GM12875 (cell line): ENCODE data around the gene IFIT1B.

ENCODE experiments used
- H3K4me3 ChIP-seq: one replicate; pipeline ENCODE4 v1.5.1; 2011; ENCODE audit warnings: low read depth, low read length, control low read depth
- CTCF ChIP-seq: IDR thresholded peaks from 2 replicates; pipeline ENCODE4 v1.5.1; 2011; ENCODE audit warnings: low read depth, mild to moderate bottlenecking, control low read depth, inconsistent platforms, low read length, moderate library complexity, borderline replicate concordance; ENCODE audit not compliant: insufficient read depth

Gene IFIT1B

GRCh38 chr10:89336241-89336640, 41.6 kb upstream of the IFIT1B start:
- no peak overlapping the region for H3K4me3 ChIP-seq
- no peak for TF ChIP-seq CTCF

- no peak for TF ChIP-seq CTCF
- H3K4me3 ChIP-seq: no peak overlapping the region
Observed at GRCh38 chr10:89337484-89337883, 40.4 kb upstream of the IFIT1B start.

- H3K4me3 ChIP-seq: no peak overlapping the region
- TF ChIP-seq CTCF: no peak
Observed at GRCh38 chr10:89338713-89339112, 39.1 kb upstream of the IFIT1B start.

GRCh38 chr10:89339875-89340274, 38.0 kb upstream of the IFIT1B start:
- no peak overlapping the region for H3K4me3 ChIP-seq
- no peak for TF ChIP-seq CTCF

GRCh38 chr10:89341649-89342048, 36.2 kb upstream of the IFIT1B start:
- no peak overlapping the region for H3K4me3 ChIP-seq
- TF ChIP-seq CTCF: no peak

- no peak for TF ChIP-seq CTCF
- H3K4me3 ChIP-seq: no peak overlapping the region
Observed at GRCh38 chr10:89342206-89342958, 35.5 kb upstream of the IFIT1B start.

GRCh38 chr10:89343089-89343767, 34.6 kb upstream of the IFIT1B start:
- no peak for TF ChIP-seq CTCF
- no peak overlapping the region for H3K4me3 ChIP-seq
